Suppressor macrophage (primary cell): Measurements from ENCODE around the gene SLC4A9.
"Not testable (repeated sequence)": the region's sequence is repeated elsewhere in the genome, so short reads cannot be mapped to it uniquely, and the experiment has no call there.

Source experiments
- DNase-seq, 4 experiments: peaks; one replicate each; pipeline ENCODE4 v3.0.0-alpha.2; 2020 to 2022

Gene SLC4A9

GRCh38 chr5:140339636-140340035 lies 20.4 kb upstream of the SLC4A9 start:
- no peak for DNase-seq

- DNase-seq, result peak in 2 of 4 experiments; percentile 53 to 57
Measured at GRCh38 chr5:140340605-140341121, 19.3 kb upstream of the SLC4A9 start.

DNA sequence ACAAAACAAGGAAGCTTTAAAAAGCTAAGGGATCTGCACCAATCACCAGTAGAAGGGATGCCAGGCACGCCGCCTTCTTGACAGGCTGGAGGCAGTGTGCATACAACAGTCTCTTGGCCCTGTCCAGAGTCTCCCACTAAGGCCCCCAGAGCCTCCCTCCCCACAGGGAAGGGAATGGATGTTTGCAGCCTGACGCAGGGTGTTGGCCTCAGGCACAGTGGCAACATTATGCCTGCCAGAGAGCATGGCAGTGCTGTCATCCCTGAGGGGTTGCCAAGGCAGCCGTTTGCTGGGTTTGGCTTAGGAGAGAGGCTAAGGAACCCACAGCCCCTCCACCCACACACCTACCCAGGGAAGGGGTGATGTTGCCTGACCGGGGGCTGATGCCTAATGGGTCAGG lies 18.4 kb upstream of the SLC4A9 start:
- DNase-seq, result no peak

GRCh38 chr5:140342287-140342686 lies 17.7 kb upstream of the SLC4A9 start:
- peak; percentile 82 to 90 (median 86) for DNase-seq

DNA sequence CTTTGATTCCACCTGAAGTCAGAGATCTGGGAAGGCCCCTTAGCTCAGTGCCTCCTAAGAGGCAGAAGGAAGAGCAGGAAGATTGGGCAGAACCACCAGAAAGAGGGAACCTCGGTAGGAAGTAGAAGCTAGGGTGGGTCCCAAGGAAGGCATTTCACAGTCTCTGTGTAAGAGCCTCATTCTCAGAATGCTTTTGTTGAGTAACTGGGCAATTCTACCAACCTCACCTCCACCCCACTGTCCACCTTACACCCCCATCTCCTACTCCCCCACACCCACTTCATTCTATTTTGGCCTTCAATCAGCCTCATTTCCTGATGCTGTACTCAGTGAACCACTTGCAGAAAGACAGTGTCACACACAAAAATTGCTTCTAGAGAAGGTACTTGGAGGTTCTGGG lies 17.1 kb upstream of the SLC4A9 start:
- DNase-seq, result peak in 3 of 4 experiments; percentile 59 to 64 (median 60)

GRCh38 chr5:140343849-140344248 lies 16.1 kb upstream of the SLC4A9 start:
- DNase-seq, result not testable (repeated sequence)

- peak in 2 of 4 experiments; percentile 24 to 29 for DNase-seq
Measured at GRCh38 chr5:140344683-140345423, 15.1 kb upstream of the SLC4A9 start.

DNA sequence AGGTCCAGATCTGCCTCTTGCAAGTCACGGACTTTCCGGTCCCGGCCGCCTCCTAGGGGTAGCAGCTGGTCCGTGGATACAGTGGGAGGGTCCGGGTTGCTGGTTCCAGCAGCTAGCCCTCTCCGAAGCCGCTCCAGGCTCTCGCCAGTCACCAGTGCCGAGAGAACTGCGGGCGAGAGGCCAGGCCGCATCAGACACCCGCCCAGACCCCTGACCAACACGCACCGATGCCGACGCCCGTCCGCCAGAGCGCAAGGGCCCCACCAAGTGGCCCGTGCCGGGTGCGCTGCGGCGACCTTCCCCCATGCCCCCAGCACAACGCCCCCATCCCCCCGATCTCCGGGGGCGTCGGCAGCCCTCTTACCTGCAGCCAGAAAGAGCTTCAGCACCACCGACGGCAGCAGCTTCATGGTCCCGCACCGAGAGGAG lies 14.1 kb upstream of the SLC4A9 start:
- DNase-seq, result peak; percentile 51 to 78 (median 64)

DNA sequence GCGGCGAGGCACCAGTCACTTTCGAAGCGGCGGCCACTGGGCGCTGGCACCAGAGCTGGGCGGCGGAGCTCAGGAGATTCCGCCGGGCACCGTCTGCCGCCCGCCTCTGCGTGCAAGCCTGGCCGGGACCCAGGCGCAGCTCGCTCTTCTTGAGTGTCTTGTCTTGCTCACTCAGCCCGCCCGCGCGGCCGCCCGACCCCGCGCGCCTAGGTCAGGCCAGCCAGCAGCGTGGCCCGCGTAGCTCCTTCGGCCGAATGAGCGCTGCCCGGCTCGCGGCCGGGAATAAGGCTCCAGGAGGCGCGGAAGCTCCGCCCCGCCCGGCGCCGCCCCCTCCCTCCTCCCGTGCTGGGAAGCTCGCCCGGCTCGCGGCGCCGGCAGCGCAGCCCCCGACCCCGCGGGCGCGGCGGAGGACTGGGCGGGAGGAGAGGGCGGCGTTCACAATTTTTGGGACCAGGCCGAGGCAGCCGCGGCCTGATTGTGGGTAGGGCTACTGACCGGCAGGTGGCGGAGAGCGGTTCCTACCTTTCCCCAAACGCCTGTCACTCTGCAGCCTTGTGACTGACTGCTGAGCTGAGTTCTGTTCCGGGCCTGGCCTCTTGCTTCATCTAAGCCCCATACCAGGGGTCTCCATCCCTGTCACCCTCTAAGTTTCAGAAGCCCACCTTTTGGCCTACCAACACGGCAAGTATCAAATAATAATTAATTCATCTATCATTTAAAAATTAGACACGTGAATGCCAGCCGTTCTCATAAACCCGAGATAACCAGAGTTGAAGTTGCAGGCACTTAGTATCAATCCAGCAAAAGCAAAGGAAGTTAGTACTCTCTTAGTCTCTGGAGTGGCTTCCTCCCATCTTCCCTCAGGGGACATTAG lies 13.4 kb upstream of the SLC4A9 start, which contains the start of gene HBEGF:
Gene HBEGF (minus strand): TSS at position 256 of the 874 bp plus-strand sequence. CDS start 275 bp downstream, outside the sequence.
- DNase-seq, result peak; percentile 82 to 91 (median 88)

- no peak for DNase-seq
Measured at GRCh38 chr5:140347360-140347759, 12.6 kb upstream of the SLC4A9 start.

- DNase-seq, result no peak
Measured at GRCh38 chr5:140348104-140348503, 11.9 kb upstream of the SLC4A9 start.

- DNase-seq, result no peak
Measured at GRCh38 chr5:140349244-140349643, 10.8 kb upstream of the SLC4A9 start.

GRCh38 chr5:140351609-140352334 lies 8.2 kb upstream of the SLC4A9 start:
- peak; percentile 88 to 95 (median 90) for DNase-seq

DNA sequence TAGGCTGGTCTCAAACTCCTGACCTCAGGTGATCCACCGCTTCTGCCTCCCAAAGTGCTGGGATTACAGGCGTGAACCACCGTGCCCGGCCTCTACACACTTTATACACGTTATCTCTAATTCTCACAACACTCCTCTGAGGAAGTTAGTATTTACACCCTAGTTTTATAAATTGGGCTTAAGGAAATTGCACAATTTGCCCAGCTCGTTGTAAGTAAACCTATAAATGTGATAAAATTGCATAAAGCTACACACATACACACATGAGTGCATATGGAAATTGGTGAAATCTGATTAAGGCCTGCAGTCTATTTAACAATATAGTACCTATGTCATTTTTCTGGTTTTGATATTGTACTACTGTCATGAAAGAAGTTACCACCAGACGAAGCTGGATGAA lies 4.4 kb upstream of the SLC4A9 start:
- peak in 2 of 4 experiments; percentile 41 to 49 for DNase-seq

- peak in 2 of 4 experiments; percentile 29 to 30 for DNase-seq
Measured at GRCh38 chr5:140356853-140357725, 2.9 kb upstream of the SLC4A9 start.

GRCh38 chr5:140357726-140358093 lies 2.3 kb upstream of the SLC4A9 start:
- peak; percentile 83 to 90 (median 88) for DNase-seq

- DNase-seq, result peak in 1 of 4 experiments; percentile 51
Measured at GRCh38 chr5:140358738-140359310, 1.2 kb upstream of the SLC4A9 start.

DNA sequence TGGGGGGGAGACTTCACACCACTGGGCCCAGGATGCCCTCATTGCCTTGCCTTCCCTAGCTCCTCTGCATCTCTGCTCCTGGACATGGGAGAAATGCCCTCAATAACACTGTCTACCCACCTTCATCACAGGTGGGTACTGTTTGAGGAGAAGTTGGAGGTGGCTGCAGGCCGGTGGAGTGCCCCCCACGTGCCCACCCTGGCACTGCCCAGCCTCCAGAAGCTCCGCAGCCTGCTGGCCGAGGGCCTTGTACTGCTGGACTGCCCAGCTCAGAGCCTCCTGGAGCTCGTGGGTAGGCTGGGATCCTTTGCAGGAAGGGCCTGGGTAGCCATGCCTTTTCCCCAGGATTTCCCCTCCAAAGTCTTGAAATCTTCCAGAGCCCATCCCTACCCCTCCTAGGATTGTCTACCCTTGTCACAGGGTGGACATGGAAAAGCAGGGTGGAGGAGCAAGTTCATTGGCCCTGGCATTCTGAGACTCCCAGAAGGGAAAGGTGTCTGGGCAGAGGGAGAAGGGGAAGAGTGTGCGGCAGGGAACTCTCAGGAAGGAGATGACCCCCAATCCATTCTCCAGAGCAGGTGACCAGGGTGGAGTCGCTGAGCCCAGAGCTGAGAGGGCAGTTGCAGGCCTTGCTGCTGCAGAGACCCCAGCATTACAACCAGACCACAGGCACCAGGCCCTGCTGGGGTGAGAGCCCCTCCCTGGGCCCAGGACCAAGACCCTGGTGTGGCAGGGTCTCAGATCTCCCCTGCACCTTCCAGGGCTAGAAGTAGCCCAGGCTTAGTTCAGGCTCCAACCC lies 886 bp downstream of the SLC4A9 start:
- no peak for DNase-seq

GRCh38 chr5:140361901-140362300 lies 1.9 kb downstream of the SLC4A9 start:
- DNase-seq, result no peak

- no peak for DNase-seq
Measured at GRCh38 chr5:140362311-140362710, 2.3 kb downstream of the SLC4A9 start.
